ENCODE results near the gene MX2.
"Not testable (repeated sequence)": the region's sequence is repeated elsewhere in the genome, so short reads cannot be mapped to it uniquely, and the experiment has no call there.

MX2 gene

DNA sequence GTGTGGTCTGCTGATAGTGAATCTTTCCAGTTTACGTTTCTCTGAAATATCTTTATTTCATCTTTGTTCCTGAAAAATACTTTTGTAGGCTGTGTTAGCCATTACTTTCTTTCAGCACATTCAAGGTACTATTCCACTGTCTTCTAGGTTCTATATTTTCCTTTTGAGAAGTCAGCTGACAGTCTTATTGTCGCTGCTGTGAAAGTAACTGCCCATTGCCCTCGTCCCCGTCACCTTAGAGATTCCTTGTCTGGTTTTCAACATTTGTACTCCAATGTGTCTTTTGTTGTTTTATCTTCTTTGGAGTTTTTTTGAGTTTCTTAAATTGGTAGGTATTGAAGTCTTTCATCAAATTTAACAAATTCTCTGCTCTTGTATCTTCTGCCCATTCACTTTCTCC lies 19.8 kb upstream of the MX2 start:
- DNase-seq, result no peak

DNA sequence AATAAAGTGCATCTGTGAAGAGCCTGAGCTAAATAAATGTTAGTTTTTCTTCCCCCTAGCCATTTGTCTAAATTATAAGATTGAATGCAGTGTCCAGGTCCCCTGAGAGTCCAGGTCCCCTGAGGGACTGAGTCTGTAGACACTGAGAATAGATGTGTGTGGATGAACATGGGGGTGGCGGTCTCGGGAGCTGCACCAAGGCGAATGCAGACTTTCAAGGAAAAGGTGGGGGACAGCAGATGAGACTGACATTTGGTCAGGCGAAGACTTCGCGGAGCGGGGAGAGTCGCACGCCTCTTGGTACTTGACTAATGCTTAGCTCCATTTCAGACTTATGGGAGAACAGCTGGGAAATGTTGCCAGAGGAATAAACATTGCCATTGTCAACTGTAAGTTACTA lies 17.7 kb upstream of the MX2 start:
- no peak for DNase-seq

- no peak for DNase-seq
Observed at GRCh38 chr21:41345356-41345755, 16.5 kb upstream of the MX2 start.

DNA sequence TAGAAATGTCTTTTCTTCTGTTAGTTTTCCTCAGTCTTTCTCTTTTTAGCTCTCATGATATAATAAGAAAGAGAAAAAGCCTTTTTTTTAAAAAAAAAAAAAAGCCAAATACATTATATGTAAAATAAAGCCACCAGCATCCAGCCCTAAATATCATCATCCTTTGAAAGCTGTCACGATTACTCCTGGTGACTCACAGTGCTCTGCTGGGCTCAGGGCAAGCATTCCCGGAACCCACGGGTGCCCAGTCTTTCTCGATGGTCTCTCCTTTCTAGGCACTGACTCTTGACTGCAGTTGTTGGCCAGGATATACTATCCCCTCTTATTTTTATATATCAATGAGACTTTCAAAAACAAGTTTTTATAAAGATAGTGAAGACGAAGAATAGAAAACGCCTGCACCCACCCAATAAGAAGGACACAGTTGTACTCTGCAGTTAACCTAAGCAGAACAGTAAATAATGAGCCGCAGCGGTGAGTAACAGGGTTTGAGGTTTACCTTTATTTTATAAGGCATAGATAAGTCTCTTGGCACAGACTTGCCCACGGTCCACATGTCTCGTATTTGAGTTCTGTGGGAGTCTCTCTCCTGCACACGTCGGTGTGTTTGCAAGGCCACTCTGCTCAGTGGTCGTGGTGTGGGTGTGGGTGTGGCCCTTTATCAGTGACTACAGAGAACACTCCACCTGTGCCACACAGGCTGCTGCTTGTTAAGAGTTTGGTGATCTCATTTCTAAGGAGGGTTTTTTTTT lies 15.7 kb upstream of the MX2 start:
- DNase-seq, result no peak

GRCh38 chr21:41346758-41347157 lies 15.1 kb upstream of the MX2 start:
- no peak for DNase-seq

DNA sequence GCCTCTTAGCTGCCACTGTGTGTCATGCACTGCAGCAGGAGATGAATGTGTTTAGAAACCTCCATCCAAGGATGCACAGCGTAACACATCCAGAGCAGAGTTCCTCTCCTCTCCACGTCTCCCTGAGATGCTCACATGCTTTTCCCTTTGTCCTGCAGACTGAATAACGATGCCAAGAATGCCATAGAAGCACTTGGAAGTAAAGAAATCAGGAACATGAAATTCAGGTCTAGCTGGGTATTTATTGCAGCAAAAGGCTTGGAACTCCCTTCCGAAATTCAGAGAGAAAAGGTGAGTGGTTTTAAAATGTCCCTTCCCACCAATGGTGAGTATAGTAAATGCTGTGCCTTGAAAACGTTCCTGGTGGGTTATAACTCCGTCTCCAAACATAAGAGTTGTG lies 13.4 kb upstream of the MX2 start:
- DNase-seq, result no peak

- DNase-seq, result no peak
Observed at GRCh38 chr21:41349126-41349525, 12.7 kb upstream of the MX2 start.

DNA sequence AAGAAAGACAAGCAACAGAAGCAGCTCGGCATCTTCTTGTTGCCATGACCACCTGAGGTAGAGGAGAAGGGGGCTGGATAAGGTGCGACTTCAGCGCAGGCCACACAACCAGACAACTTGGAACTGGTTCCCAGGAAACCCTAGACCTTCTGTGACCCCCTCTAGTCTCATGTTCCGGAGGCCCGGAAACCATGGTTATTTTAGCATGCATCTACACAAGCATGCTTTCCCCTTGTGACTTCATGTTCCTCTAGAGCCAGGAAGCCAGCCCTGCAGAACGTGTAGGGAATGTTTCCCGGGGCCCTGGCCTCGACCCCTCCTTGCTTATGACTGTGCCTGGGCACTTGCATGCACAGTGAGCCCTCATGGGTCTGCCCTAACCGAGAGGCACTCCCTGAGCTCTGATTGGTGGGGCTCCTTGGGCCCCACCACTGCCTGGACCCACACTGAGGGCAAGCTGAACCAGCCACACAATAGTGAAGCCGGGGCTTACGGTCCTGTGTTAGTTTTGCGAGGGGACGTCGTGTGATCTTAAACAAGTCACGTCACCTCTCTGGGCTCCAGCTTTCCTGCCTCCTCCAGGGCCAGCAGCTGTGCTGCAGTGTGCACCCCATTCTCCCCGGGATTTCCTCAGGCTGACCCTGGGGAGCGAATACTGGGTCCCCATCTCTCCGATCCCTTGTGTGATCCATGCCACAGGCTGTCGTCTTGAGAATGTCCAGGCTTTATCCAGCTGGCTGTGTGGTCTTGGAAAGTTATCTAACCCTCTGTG lies 12.0 kb upstream of the MX2 start:
- DNase-seq, result no peak

GRCh38 chr21:41350436-41351155 lies 11.2 kb upstream of the MX2 start:
- DNase-seq, result no peak

DNA sequence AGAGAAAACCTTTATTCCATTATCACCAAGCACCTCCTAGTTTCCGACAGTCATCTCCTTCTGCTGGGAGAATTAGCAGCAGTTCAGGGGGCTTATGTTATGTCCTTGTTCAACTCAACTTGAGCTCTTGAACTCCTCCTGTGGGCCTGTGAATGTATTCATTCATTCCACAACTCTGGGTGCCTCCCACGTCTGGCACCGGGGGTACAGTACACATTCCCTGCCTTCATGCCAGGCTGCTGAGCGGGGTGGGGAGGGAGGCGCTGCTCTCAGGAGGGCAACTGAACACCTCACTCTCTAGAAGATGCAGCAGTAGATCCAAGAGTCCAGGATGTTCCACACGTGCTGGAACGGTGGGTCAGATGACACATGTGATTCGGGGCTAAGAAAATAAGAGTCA lies 4.3 kb upstream of the MX2 start:
- DNase-seq, result no peak

- DNase-seq, result no peak
Observed at GRCh38 chr21:41358193-41359166, 3.3 kb upstream of the MX2 start.

DNA sequence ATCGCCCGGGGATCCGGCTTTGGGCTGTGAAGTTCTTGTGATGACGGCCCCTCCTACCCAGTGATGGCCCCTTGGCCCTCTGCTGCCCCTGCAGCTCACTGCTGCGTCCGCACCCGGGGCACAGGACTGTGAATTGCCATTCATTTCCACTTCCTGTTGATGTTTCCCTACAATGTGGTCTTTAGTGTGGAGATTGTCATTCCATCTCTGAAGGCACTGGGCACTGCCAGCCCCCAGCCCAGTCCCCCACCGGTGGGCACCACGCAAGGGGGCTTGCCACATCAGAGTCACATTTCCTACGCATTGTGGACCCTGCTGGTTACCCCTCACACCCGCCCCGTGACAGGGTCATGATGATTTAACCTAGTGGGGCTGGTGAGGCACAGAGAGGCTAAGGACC lies 2.5 kb upstream of the MX2 start:
- DNase-seq, result no peak

GRCh38 chr21:41359754-41360071 lies 2.1 kb upstream of the MX2 start:
- not testable (repeated sequence) for DNase-seq

DNA sequence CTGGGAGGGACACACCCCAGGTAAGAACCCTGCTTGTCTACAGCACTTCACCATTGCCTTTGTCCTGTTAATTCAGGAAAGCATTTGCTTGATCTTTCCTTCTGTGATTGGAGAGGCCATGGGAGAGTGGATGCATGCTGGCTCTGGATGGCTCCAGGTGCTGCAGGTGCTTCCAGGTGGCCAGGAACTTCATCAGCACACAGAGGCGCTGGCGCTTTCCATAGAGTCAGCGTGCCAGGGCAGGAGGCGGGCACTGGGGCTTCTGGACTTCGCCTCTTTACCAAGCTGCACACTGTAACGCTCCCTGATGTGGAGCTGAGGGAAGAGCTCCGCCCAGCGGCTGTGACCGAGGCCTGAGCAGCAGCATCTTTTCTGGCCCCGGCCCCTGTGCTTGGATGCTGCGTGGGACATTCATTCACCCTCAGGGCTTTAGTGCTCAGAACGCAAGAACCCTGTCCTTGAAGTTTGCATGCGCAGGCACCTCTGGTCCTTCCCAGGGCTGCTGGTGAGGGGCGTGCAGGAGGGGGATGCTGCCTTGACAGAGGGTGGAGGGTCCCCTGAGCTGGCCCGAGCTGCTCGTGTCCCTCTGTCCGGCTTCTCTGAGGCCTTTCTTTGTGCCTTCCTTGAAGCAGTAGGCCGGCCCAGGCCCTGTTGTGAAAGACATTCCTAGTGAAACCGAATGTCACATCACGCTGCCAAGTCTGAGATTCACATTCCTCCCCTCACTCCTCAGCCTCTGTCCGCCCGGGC lies 1.6 kb upstream of the MX2 start:
- no peak for DNase-seq

GRCh38 chr21:41361053-41361785 lies 608 bp upstream of the MX2 start:
- no peak for DNase-seq

DNA sequence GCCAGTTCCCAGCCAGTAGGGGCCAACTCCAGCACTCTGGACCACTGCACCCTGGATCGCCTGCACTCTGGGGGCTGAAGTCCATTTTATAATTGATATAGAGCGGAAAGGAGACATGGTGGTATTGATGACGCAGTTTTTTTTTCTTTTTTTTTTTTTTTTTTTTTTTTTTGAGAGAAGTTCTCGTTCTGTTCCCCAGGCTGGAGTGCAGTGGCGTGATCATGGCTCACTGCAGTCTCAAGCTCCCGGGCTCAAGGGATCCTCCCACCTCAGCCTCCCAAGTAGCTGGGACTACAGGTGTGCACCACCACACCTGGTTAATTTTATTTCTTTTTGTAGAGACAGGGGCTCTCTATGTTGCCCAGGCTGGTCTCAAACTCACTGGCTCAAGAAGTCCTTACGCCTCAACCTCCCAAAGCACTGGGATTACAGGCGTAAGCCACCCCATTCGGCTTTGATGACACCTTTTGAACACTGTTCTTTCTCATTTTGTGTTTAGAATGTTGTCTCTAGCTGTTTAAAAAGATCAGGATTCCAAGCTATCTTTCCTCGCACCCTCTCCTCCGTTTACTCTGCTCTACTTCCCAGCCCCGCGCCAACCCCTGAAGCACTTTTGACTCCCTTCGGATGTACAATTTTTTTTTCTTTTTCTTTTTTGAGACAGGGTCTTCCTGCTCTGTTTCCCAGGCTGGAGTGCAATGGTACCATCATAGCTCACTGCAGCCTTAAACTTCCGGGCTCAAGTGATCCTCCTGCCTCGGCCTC lies 960 bp downstream of the MX2 start:
- no peak for DNase-seq

- no peak for DNase-seq
Observed at GRCh38 chr21:41363370-41364270, 1.8 kb downstream of the MX2 start.

- no peak for DNase-seq
Observed at GRCh38 chr21:41364308-41364707, 2.5 kb downstream of the MX2 start.

DNA sequence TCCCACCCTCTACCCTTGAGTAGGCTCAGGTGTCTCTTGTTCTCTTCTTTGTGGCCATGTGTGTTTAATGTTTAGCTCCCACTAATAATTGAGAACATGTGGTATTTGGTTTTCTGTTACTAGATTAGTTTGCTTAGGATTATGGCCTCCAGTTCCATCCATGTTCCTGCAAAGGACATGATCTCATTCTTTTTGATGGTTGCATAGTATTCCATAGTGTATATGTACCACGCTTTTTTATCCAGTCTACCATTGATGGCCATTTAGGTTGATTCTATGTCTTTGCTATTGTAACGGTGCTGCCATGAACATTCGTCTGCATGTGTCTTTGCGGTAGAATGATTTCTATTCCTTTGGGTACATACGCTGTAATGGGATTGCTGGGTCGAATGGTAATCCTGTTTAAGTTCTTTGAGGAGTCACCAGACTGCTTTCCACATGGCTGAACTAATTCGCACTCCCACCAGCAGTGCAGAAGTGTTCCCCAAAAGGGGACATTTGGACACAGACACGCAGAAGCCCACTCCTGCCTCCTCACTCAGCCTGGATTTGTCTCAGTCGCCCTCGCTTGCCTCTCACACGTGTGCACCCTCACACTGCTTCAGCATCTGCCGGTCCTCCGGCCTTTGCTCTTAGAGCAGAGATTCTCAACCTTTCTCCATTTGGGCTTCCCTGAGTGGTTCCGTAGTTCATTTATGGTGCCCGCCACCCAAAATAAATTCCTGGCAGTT lies 3.7 kb downstream of the MX2 start:
- no peak for DNase-seq

Measured in stimulated activated CD4-positive, alpha-beta T cell treated with anti-CD3 and anti-CD28 coated beads, Interleukin-4, amount 100 ng/mL, for 1 hour (primary cell).